Loucy (cell line): ENCODE results near the gene IER5.

Experiments
- H2AFZ ChIP-seq: fragments of 200-600 bp; sonication (generic); 2 replicates; pipeline ENCODE4 v1.6.0; 2016; ENCODE audit warnings: antibody characterized with exemption, mild to moderate bottlenecking, low read length, moderate library complexity
- H3F3A ChIP-seq: fragments of 200-600 bp; 2 replicates; pipeline ENCODE4 v1.6.0; 2016; ENCODE audit warnings: antibody characterized with exemption, low read depth, mild to moderate bottlenecking
- H3K27me3 ChIP-seq: fragments of 200-600 bp; sonication (generic); 2 replicates; pipeline ENCODE4 v1.6.1; 2014; ENCODE audit warnings: low read length, mild to moderate bottlenecking; ENCODE audit not compliant: insufficient read depth, poor library complexity, severe bottlenecking
- H3K36me3 ChIP-seq: fragments of 200-600 bp; sonication (generic); 2 replicates; pipeline ENCODE4 v1.6.1; 2016; ENCODE audit warnings: low read length; ENCODE audit not compliant: insufficient read depth
- H3K4me1 ChIP-seq: fragments of 200-600 bp; sonication (generic); 2 replicates; pipeline ENCODE4 v1.5.1; 2014; ENCODE audit warnings: low read length, mild to moderate bottlenecking; ENCODE audit not compliant: insufficient read depth, poor library complexity, severe bottlenecking
- H3K4me2 ChIP-seq: fragments of 200-600 bp; sonication (generic); 2 replicates; pipeline ENCODE4 v1.6.0; 2014; ENCODE audit warnings: antibody characterized with exemption, low read length, low read depth, mild to moderate bottlenecking; ENCODE audit not compliant: poor library complexity, severe bottlenecking
- H3K4me3 ChIP-seq: fragments of 200-600 bp; sonication (generic); 2 replicates; pipeline ENCODE4 v1.5.1; 2014; ENCODE audit warnings: low read length, mild to moderate bottlenecking, mixed read lengths; ENCODE audit not compliant: poor library complexity, severe bottlenecking
- H3K79me2 ChIP-seq: fragments of 200-600 bp; sonication (generic); 2 replicates; pipeline ENCODE4 v1.6.1; 2014; ENCODE audit warnings: low read length; ENCODE audit not compliant: insufficient read depth
- H3K9ac ChIP-seq: fragments of 200-600 bp; sonication (generic); 2 replicates; pipeline ENCODE4 v1.6.0; 2014; ENCODE audit warnings: mild to moderate bottlenecking, low read depth, low read length, moderate library complexity; ENCODE audit not compliant: poor library complexity, severe bottlenecking
- H3K9me2 ChIP-seq: fragments of 200-600 bp; sonication (generic); replicated peaks from 2 replicates; pipeline ENCODE4 v1.6.1; 2016; ENCODE audit warnings: low read depth, low read length, mixed read lengths
- H3K9me3 ChIP-seq: fragments of 200-600 bp; sonication (generic); 2 replicates; pipeline ENCODE4 v1.6.1; 2014; ENCODE audit warnings: mild to moderate bottlenecking, antibody characterized with exemption, low read length, low read depth; ENCODE audit not compliant: insufficient read depth
- H4K20me1 ChIP-seq: fragments of 200-600 bp; sonication (generic); 2 replicates; pipeline ENCODE4 v1.6.0; 2014; ENCODE audit warnings: antibody characterized with exemption, low read length, mild to moderate bottlenecking; ENCODE audit not compliant: insufficient read depth, poor library complexity, severe bottlenecking
- EZH2phosphoT487 ChIP-seq: fragments of 200-600 bp; IDR thresholded peaks from 2 replicates; pipeline ENCODE4 v1.6.1; 2018; ENCODE audit warnings: antibody characterized with exemption, mild to moderate bottlenecking, moderate library complexity, borderline replicate concordance
- TF ChIP-seq, protein P1 (sequence below): fragments of 200-600 bp; sonication (generic); conservative IDR thresholded peaks from 2 replicates; pipeline ENCODE4 v1.5.1; 2014; ENCODE audit warnings: mild to moderate bottlenecking, antibody characterized with exemption, low read length

IER5 gene

DNA sequence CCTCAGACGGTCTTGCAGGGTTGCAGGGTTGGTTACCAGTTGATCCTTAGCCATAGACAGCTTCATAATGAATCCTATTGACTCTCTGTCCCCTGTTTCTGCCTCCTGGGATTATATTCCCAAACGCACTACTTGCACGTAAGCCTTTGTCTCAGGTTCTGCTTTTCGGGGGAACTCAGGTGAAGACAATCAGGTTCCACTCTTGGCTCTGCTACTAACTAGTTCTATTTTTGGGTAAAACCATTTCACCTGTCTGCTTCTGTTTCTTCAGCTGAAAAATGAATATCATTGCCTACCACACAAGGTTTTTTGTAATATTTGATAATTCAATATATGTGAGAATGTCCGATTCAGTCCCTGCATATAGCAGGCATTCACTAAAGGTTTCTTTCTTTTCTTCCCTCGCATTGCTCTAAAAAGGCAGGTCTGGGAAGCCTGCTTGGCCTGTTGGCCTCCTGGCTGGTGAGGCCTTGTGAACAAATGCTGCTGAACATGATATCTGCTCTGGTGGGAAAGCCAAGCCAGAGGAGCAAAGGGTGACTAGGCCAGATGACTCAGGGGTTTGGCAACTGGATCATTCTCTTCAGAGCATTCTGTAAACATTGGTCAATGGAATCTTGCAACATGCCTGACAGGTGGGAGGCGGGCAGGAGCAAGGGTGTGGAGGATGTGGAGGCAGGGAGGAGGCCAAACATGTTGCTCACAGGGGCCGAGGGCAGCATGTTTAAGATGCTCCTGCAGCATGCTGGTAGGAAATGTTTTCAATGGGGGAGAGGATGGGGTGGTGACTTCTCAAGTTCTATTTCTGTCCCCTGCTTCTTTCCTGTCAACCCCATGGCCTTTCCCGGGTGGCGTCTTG, 23.8 kb downstream of the IER5 start:
- H3K27me3 ChIP-seq, result no peaks in the 10 kb centered on the region
- no peak overlapping the region for H3K9ac ChIP-seq
- no peaks in the 10 kb centered on the region for H3K36me3 ChIP-seq
- TF ChIP-seq, protein P1, sequence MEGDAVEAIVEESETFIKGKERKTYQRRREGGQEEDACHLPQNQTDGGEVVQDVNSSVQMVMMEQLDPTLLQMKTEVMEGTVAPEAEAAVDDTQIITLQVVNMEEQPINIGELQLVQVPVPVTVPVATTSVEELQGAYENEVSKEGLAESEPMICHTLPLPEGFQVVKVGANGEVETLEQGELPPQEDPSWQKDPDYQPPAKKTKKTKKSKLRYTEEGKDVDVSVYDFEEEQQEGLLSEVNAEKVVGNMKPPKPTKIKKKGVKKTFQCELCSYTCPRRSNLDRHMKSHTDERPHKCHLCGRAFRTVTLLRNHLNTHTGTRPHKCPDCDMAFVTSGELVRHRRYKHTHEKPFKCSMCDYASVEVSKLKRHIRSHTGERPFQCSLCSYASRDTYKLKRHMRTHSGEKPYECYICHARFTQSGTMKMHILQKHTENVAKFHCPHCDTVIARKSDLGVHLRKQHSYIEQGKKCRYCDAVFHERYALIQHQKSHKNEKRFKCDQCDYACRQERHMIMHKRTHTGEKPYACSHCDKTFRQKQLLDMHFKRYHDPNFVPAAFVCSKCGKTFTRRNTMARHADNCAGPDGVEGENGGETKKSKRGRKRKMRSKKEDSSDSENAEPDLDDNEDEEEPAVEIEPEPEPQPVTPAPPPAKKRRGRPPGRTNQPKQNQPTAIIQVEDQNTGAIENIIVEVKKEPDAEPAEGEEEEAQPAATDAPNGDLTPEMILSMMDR, result no peak
- no peak for TF ChIP-seq EZH2phosphoT487
- no peaks in the 10 kb centered on the region for H3K79me2 ChIP-seq
- no peak overlapping the region for H3K4me3 ChIP-seq
- H3F3A ChIP-seq, result no peaks in the 10 kb centered on the region
- H4K20me1 ChIP-seq, result no peaks in the 10 kb centered on the region
- no peak overlapping the region for H2AFZ ChIP-seq
- H3K9me2 ChIP-seq, result no peaks in the 10 kb centered on the region
- H3K4me2 ChIP-seq, result no peak overlapping the region
- no peaks in the 10 kb centered on the region for H3K4me1 ChIP-seq
- no peaks in the 10 kb centered on the region for H3K9me3 ChIP-seq

DNA sequence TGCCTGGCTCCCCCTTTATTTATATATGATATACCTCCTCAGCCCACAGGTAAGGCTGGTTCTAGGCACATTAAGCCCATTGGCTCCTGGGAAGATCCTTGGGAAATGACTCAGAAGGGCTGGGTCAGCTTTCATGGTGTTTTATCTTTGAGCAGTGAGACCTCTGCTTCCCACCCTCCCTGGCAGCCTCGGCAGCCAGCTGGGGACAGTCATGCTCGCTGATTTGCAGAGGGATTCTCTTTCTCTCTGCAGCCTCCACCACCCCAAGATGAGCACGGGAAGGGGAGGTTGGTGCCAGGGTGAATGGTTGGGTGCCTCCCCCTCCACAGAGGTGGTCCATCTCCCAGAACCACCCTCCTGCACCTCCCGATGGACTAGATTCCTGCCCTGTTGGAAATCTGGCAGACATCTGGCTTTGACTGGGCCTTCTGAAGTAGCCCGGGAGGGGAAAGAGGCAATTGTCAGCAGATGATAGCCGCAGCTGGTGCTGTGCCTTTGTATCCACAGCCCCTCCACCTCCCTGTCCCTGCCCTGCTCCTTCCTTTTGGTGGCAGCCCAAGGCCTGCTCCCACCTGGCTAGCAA, 24.6 kb downstream of the IER5 start:
- Histone ChIP-seq H4K20me1 (no peaks in the 10 kb centered on the region), H3K36me3 (no peaks in the 10 kb centered on the region), H3K27me3 (no peaks in the 10 kb centered on the region), H3K9me2 (no peaks in the 10 kb centered on the region), H2AFZ (no peak overlapping the region), H3K4me1 (no peaks in the 10 kb centered on the region), H3K4me3 (no peak overlapping the region), H3K9ac (no peak overlapping the region), H3F3A (no peaks in the 10 kb centered on the region), H3K4me2 (no peak overlapping the region), H3K79me2 (no peaks in the 10 kb centered on the region), H3K9me3 (no peaks in the 10 kb centered on the region)
- no peak for TF ChIP-seq EZH2phosphoT487
- TF ChIP-seq, protein P1, result no peak

DNA sequence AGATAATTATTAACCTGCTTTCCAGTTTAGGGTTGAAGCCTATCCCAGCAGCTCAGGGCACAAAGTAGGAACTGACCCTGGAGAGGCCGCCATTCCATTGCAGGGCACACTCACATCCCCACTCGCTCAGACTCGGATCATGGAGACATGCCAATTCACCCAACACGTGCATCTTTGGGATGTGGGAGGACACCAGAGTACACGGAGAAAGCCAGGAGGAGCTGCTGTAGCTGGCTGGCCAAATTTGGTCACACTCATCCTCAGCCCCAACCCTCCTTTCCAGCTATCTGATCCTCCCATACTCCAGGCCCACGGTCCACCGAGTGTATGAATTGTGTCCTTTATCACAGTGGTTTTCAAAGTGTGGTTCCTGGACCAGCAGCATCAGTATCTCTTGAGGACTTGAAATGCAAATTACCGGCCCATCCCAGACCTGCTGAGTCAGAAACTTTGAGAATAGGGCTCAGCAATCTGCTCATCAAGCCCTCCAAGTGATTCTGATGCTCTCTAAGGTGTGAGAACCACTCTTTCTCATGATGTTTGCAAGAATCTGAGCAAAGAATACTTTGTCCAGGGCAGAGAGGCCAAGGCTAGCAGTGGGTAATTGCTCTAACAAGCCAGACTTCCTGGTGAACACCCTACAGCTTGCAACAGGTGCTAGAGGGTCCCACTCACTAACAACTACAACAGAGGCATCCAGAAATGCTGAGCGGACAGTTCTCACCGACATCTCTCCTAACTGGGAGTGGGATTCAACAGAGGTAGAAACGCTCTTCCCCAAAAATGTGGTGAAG, 26.3 kb downstream of the IER5 start:
- Histone ChIP-seq H3K4me2 (no peak overlapping the region), H4K20me1 (no peaks in the 10 kb centered on the region), H3K4me3 (no peak overlapping the region), H3F3A (no peaks in the 10 kb centered on the region), H3K9ac (no peak overlapping the region), H2AFZ (no peak overlapping the region), H3K9me2 (no peaks in the 10 kb centered on the region), H3K27me3 (no peaks in the 10 kb centered on the region), H3K79me2 (no peaks in the 10 kb centered on the region), H3K4me1 (no peaks in the 10 kb centered on the region), H3K9me3 (no peaks in the 10 kb centered on the region), H3K36me3 (no peaks in the 10 kb centered on the region)
- TF ChIP-seq, protein P1, result no peak
- TF ChIP-seq EZH2phosphoT487, result no peak
